PC-9 (cell line): Measurements from ENCODE around the gene FASTK. TPM values are rescaled to one million over a fixed set of nuclear protein-coding genes. Genes with fewer than 3 reads are reported as not detected.

Experiments used
- BruUV-seq: library from RNA; stranded (reverse); fragments of 400-500 nt; replicated peaks from 2 replicates; lab custom pipeline; 2021; lab: Mats Ljungman, UMichigan
- CTCF ChIA-PET: fragments of 300-600 bp; sonication (Branson Sonifier 250); formaldehyde crosslinking; loops from one replicate; lab custom pipeline; 2022; ENCODE audit warnings: antibody characterized with exemption; lab: Charles Lee
- POLR2A ChIA-PET: fragments of 300-600 bp; sonication (Branson Sonifier 250); formaldehyde crosslinking; loops from one replicate; lab custom pipeline; 2022; ENCODE audit warnings: antibody characterized with exemption; ENCODE audit not compliant: unreplicated experiment; lab: Charles Lee
- DNase-seq, 2 experiments: peaks; one replicate each; pipeline versions ENCODE4 v3.0.0 to v3.0.0-alpha.2; 2015 to 2022; ENCODE audit warnings: mixed read lengths in 1 of 2
- H2AFZ ChIP-seq: fragments of 200-600 bp; sonication (generic); 2 replicates; pipeline ENCODE4 v1.8.1; 2017; ENCODE audit warnings: antibody characterized with exemption
- H3F3A ChIP-seq: fragments of 200-600 bp; sonication (generic); 2 replicates; pipeline ENCODE4 v1.8.1; 2017; ENCODE audit warnings: antibody characterized with exemption, mild to moderate bottlenecking, low read depth; ENCODE audit not compliant: insufficient read depth
- H3K27ac ChIP-seq: fragments of 200-600 bp; sonication (generic); 2 replicates; pipeline ENCODE4 v1.6.1; 2016; ENCODE audit warnings: mixed run types
- H3K27me3 ChIP-seq: fragments of 200-600 bp; sonication (generic); 2 replicates; pipeline ENCODE4 v1.6.1; 2016; ENCODE audit warnings: low read depth, mixed run types; ENCODE audit not compliant: insufficient read depth
- H3K36me3 ChIP-seq: fragments of 200-600 bp; sonication (generic); 2 replicates; pipeline ENCODE4 v1.6.1; 2016; ENCODE audit warnings: low read depth, mixed run types
- H3K4me1 ChIP-seq: fragments of 200-600 bp; sonication (generic); replicated peaks from 2 replicates; pipeline ENCODE4 v1.6.1; 2016; ENCODE audit warnings: mixed run types; ENCODE audit not compliant: insufficient read depth
- H3K4me2 ChIP-seq: fragments of 200-600 bp; sonication (generic); 2 replicates; pipeline ENCODE4 v1.6.1; 2017; ENCODE audit warnings: mixed run types
- H3K4me3 ChIP-seq: fragments of 200-600 bp; sonication (generic); 2 replicates; pipeline ENCODE4 v1.6.1; 2016; ENCODE audit warnings: mixed run types
- H3K79me2 ChIP-seq: fragments of 200-600 bp; sonication (generic); 2 replicates; pipeline ENCODE4 v1.6.1; 2017; ENCODE audit warnings: low read depth, mixed run types
- H3K9me2 ChIP-seq: fragments of 200-600 bp; sonication (generic); 2 replicates; pipeline ENCODE4 v1.8.1; 2017; ENCODE audit warnings: mild to moderate bottlenecking; ENCODE audit not compliant: insufficient read depth
- H3K9me3 ChIP-seq: fragments of 200-600 bp; sonication (generic); 2 replicates; pipeline ENCODE4 v1.8.1; 2016; ENCODE audit warnings: low read depth; ENCODE audit not compliant: insufficient read depth
- H4K20me1 ChIP-seq: fragments of 200-600 bp; sonication (generic); 2 replicates; pipeline ENCODE4 v1.8.1; 2017; ENCODE audit not compliant: insufficient read depth
- CTCF ChIP-seq: fragments of 200-600 bp; sonication (generic); conservative IDR thresholded peaks from 2 replicates; pipeline ENCODE4 v1.6.1; 2017; ENCODE audit warnings: mixed run types, antibody characterized with exemption, mild to moderate bottlenecking, moderate library complexity
- EZH2 ChIP-seq: fragments of 200-600 bp; sonication (generic); IDR thresholded peaks from 2 replicates; pipeline ENCODE4 v1.8.0; 2017; ENCODE audit warnings: antibody characterized with exemption, low read depth
- intact Hi-C: fragments of 100-400 bp; cut with micrococcal nuclease; formaldehyde crosslinking; loops from one replicate; pipeline ENCODE4 v1.10.0; 2022; ENCODE audit not compliant: unreplicated experiment
- total RNA-seq: library from RNA; stranded (reverse); gene quantifications from 2 replicates; pipeline ENCODE4 v1.2.3, GENCODE V29; 2021

The FASTK gene
- total RNA-seq, 1 experiment from 2014 or later, result 104 TPM

GRCh38 chr7:151114151-151115090 lies 33.8 kb upstream of the FASTK start:
- H4K20me1 ChIP-seq, result peaks cover 63% of the 10 kb centered on the region
- H3K4me3 ChIP-seq, result peak overlapping the region; percentile 16; the same call in 1 of the 2 replicates
- peaks cover 30% of the 10 kb centered on the region for H3K4me1 ChIP-seq
- H3K36me3 ChIP-seq, result no peaks in the 10 kb centered on the region
- POLR2A ChIA-PET, result interaction anchor here (1.0 kb wide), 1 partner anchor 86 kb away, joined by 4 read pairs; the partner anchor contains the start of gene ABCB8
- no peaks in the 10 kb centered on the region for H3K9me2 ChIP-seq
- no peak overlapping the region for H2AFZ ChIP-seq
- no peak for TF ChIP-seq CTCF
- TF ChIP-seq EZH2, result no peak
- no peaks in the 10 kb centered on the region for H3K27me3 ChIP-seq
- no peaks in the 10 kb centered on the region for H3K9me3 ChIP-seq
- intact Hi-C loops, result loop anchor here (5.0 to 10.0 kb wide), 4 partner anchors 113 to 792 kb away; partner anchors contain the start of genes ABCF2, ACTR3C and LRRC61
- peak overlapping the region; percentile 58 for H3K4me2 ChIP-seq
- peaks cover 38% of the 10 kb centered on the region for H3F3A ChIP-seq
- peak in 1 of 2 experiments; percentile 51 for DNase-seq
- peak overlapping the region; percentile 77 for H3K27ac ChIP-seq
- BruUV-seq, result TSS peak; percentile 49
- peaks cover 32% of the 10 kb centered on the region for H3K79me2 ChIP-seq
- CTCF ChIA-PET, result no interaction called here

GRCh38 chr7:151113344-151114150 lies 32.9 kb upstream of the FASTK start:
- Histone ChIP-seq H3K4me3 (peak overlapping the region; percentile 16; the same call in 1 of the 2 replicates), H4K20me1 (peaks cover 64% of the 10 kb centered on the region), H3K27me3 (no peaks in the 10 kb centered on the region), H3K27ac (peak overlapping the region; percentile 77), H3K4me1 (peaks cover 30% of the 10 kb centered on the region), H3K36me3 (no peaks in the 10 kb centered on the region), H3K79me2 (peaks cover 32% of the 10 kb centered on the region), H2AFZ (no peak overlapping the region), H3F3A (peaks cover 38% of the 10 kb centered on the region), H3K9me3 (no peaks in the 10 kb centered on the region), H3K9me2 (no peaks in the 10 kb centered on the region), H3K4me2 (peak overlapping the region; percentile 58)
- POLR2A ChIA-PET, result interaction anchor here (0.6 to 1.0 kb wide), 3 partner anchors 85 to 205 kb away, joined by 3 to 6 read pairs (median 4); partner anchors contain the start of gene ABCB8
- CTCF ChIA-PET, result no interaction called here
- intact Hi-C loops, result loop anchor here (1.0 to 10.0 kb wide), 10 partner anchors 27 to 791 kb away; partner anchors contain the start of genes ABCB8, ABCF2, ACTR3C and AGAP3
- BruUV-seq, result no TSS peak
- DNase-seq, result peak; percentile 79 to 87
- TF ChIP-seq CTCF (no peak), EZH2 (no peak)
